HepG2 (cell line): ENCODE measurements around the gene EWSR1. TPM values are rescaled to one million over a fixed set of nuclear protein-coding genes. Genes with fewer than 3 reads are reported as not detected.

Source experiments
- ATAC-seq: fragments of 200-7000 bp; cut with Tn5 transposase; 3 replicates; pipeline ENCODE4 v1.9.1; 2020; ENCODE audit warnings: mild to moderate bottlenecking, moderate library complexity
- BruUV-seq: library from RNA; stranded (reverse); fragments of 400-500 nt; replicated peaks from 2 replicates; lab custom pipeline; 2021; lab: Mats Ljungman, UMichigan
- CTCF ChIA-PET: fragments of 300-600 bp; formaldehyde crosslinking; extraction: SDS; loops from one replicate; lab custom pipeline; 2021; ENCODE audit warnings: low total read pairs, inconsistent platforms, low intra/inter-chr PET ratio; lab: Yijun Ruan, JAX
- POLR2A ChIA-PET: fragments of 350-600 bp; sonication (Branson Sonifier 250); formaldehyde crosslinking; loops from one replicate; lab custom pipeline; 2020; ENCODE audit warnings: antibody characterized with exemption, inconsistent platforms; lab: Yijun Ruan, JAX
- DNase-seq: peaks from one replicate; pipeline ENCODE4 v3.0.0-alpha.2; 2015; ENCODE audit warnings: low spot score
- FAIRE-seq: peaks from 3 replicates; lab custom pipeline; 2011; peaks lifted over from hg19 to GRCh38; lab: Jason Lieb, UNC
- H2AFZ ChIP-seq: one replicate; pipeline ENCODE4 v1.6.1; 2011; ENCODE audit warnings: low read length, inconsistent platforms
- H3K27ac ChIP-seq: fragments of 300-600 bp; 3 replicates; pipeline ENCODE4 v1.8.0; 2011; ENCODE audit warnings: mixed run types, mild to moderate bottlenecking, mixed read lengths, low read length, inconsistent platforms; ENCODE audit not compliant: insufficient read depth; ENCODE audit errors: extremely low read length
- H3K27me3 ChIP-seq, 2 experiments: fragments of 200-600 bp in 1 of 2; 2 replicates in 1 of 2; 3 replicates in 1 of 2; pipeline versions ENCODE4 v1.6.0 to v1.8.0; 2011; ENCODE audit warnings: low read length in 2 of 2, mild to moderate bottlenecking in 2 of 2, moderate library complexity in 2 of 2, inconsistent platforms in 1 of 2; ENCODE audit not compliant: insufficient read depth in 2 of 2, control insufficient read depth in 1 of 2
- H3K36me3 ChIP-seq, 2 experiments: fragments of 200-600 bp in 1 of 2; replicated peaks in 1 of 2; 2 replicates in 1 of 2; 3 replicates in 1 of 2; pipeline versions ENCODE4 v1.5.1 to v1.8.0; 2011; ENCODE audit warnings: low read length in 2 of 2, inconsistent platforms in 1 of 2; ENCODE audit not compliant: insufficient read depth in 2 of 2, control insufficient read depth in 1 of 2
- H3K4me1 ChIP-seq: 2 replicates; pipeline ENCODE4 v1.5.1; 2012; ENCODE audit warnings: low read length, inconsistent platforms; ENCODE audit not compliant: insufficient read depth
- H3K4me2 ChIP-seq: 2 replicates; pipeline ENCODE4 v1.6.0; 2011; ENCODE audit warnings: low read depth, low read length, inconsistent platforms
- H3K4me3 ChIP-seq, 3 experiments: fragments of 200-600 bp in 1 of 3; sonication (generic), shearing (Covaris generic) in 1 of 3; replicated peaks in 1 of 3; 2 replicates each; pipeline ENCODE4 v1.5.1; 2011 to 2016; ENCODE audit warnings: low read length in 3 of 3, inconsistent platforms in 2 of 3, low read depth in 2 of 3, mild to moderate bottlenecking in 2 of 3, control low read depth in 1 of 3, mixed read lengths in 1 of 3; ENCODE audit not compliant: insufficient read depth in 1 of 3
- H3K79me2 ChIP-seq: one replicate; pipeline ENCODE4 v1.6.1; 2011; ENCODE audit warnings: low read length, inconsistent platforms; ENCODE audit not compliant: insufficient read depth
- H3K9ac ChIP-seq: 2 replicates; pipeline ENCODE4 v1.6.0; 2011; ENCODE audit warnings: mild to moderate bottlenecking, low read depth, low read length, inconsistent platforms; ENCODE audit not compliant: insufficient read depth
- H3K9me3 ChIP-seq: 2 replicates; pipeline ENCODE4 v1.5.1; 2012; ENCODE audit warnings: mild to moderate bottlenecking, low read length
- H4K20me1 ChIP-seq: 2 replicates; pipeline ENCODE4 v1.6.0; 2011; ENCODE audit warnings: inconsistent platforms, mild to moderate bottlenecking, low read length, moderate library complexity; ENCODE audit not compliant: insufficient read depth
- FOSL1 ChIP-seq: sonication (generic); formaldehyde crosslinking; IDR thresholded peaks from 2 replicates; pipeline ENCODE4 v1.9.0; 2021; ENCODE audit warnings: missing genetic modification reagents, borderline replicate concordance
- IKZF1 ChIP-seq: fragments of 450-650 bp; IDR thresholded peaks from 2 replicates; pipeline ENCODE4 v1.7.1; 2016
- IRX3 ChIP-seq: sonication (generic); formaldehyde crosslinking; IDR thresholded peaks from 2 replicates; pipeline ENCODE4 v1.8.1; 2023; ENCODE audit warnings: mild to moderate bottlenecking, low read depth, missing genetic modification reagents, borderline replicate concordance
- KLF13 ChIP-seq: sonication (generic); formaldehyde crosslinking; IDR thresholded peaks from 2 replicates; pipeline ENCODE4 v1.4.0; 2020; ENCODE audit warnings: mild to moderate bottlenecking, missing genetic modification reagents
- MXI1 ChIP-seq: IDR thresholded peaks from 3 replicates; pipeline ENCODE4 v1.6.1; 2012; ENCODE audit warnings: low read depth, low read length, inconsistent platforms, borderline replicate concordance
- PCBP2 ChIP-seq: fragments of 200-400 bp; formaldehyde crosslinking; optimal IDR thresholded peaks from 2 replicates; pipeline ENCODE3; 2018; ENCODE audit warnings: low read length, low read depth; ENCODE audit not compliant: poor library complexity, severe bottlenecking
- RBAK ChIP-seq: sonication (generic); formaldehyde crosslinking; IDR thresholded peaks from 2 replicates; pipeline ENCODE4 v1.5.1; 2020; ENCODE audit warnings: mild to moderate bottlenecking, missing genetic modification reagents
- SIN3A ChIP-seq: IDR thresholded peaks from 2 replicates; pipeline ENCODE4 v1.6.1; 2011; ENCODE audit warnings: low read depth, mild to moderate bottlenecking, control low read depth, low read length, borderline replicate concordance
- SP2 ChIP-seq: sonication (generic); formaldehyde crosslinking; IDR thresholded peaks from 2 replicates; pipeline ENCODE4 v1.5.1; 2020; ENCODE audit warnings: mild to moderate bottlenecking, missing genetic modification reagents
- TEAD2 ChIP-seq: sonication (generic); formaldehyde crosslinking; IDR thresholded peaks from 2 replicates; pipeline ENCODE4 v1.9.0; 2021; ENCODE audit warnings: missing genetic modification reagents
- ZNF143 ChIP-seq: sonication (generic); formaldehyde crosslinking; IDR thresholded peaks from 2 replicates; pipeline ENCODE4 v1.4.0; 2020; ENCODE audit warnings: missing genetic modification reagents
- ZNF430 ChIP-seq: sonication (generic); formaldehyde crosslinking; IDR thresholded peaks from 2 replicates; pipeline ENCODE4 v1.9.0; 2021; ENCODE audit warnings: mild to moderate bottlenecking, missing genetic modification reagents
- ZNF543 ChIP-seq: sonication (generic); formaldehyde crosslinking; IDR thresholded peaks from 2 replicates; pipeline ENCODE4 v1.4.0; 2020; ENCODE audit warnings: mild to moderate bottlenecking, missing genetic modification reagents
- ZNF704 ChIP-seq: sonication (generic); formaldehyde crosslinking; IDR thresholded peaks from 2 replicates; pipeline ENCODE4 v1.8.1; 2023; ENCODE audit warnings: mild to moderate bottlenecking, inconsistent platforms, moderate library complexity, missing genetic modification reagents, borderline replicate concordance
- WGBS: methylation state at CpG from one replicate; pipeline ENCODE4 v1.1.6; 2017; ENCODE audit warnings: low lambda C conversion rate; 5-methylcytosine and 5-hydroxymethylcytosine counted together
- in situ Hi-C: cut with HindIII; loops from 2 replicates; pipeline ENCODE4 v1.10.0; 2017; ENCODE audit warnings: low pct_unique_long_range_greater_than_20kb; ENCODE audit not compliant: extremely low pct_ligation_motif_present
- intact Hi-C: fragments of 100-400 bp; cut with micrococcal nuclease; formaldehyde crosslinking; loops from one replicate; pipeline ENCODE4 v1.10.0; 2022; ENCODE audit not compliant: unreplicated experiment
- polyA plus RNA-seq, 8 experiments: library from polyadenylated mRNA; depleted of rRNA in 3 of 8; stranded (reverse) in 7 of 8; unstranded in 1 of 8; fragments of >200 nt; fragmentation: Illumina TruSeq in 4 of 8; extraction: Trizol in 4 of 8; gene quantifications; 2 replicates each; pipeline versions ENCODE4 v1.2.1 to v1.2.3, GENCODE V29; 2011 to 2016; ENCODE audit warnings: low read depth in 4 of 8, missing spikeins in 1 of 8, mixed read lengths in 1 of 8; ENCODE audit not compliant: insufficient read depth in 1 of 8
- total RNA-seq, 5 experiments: library from RNA; depleted of rRNA; stranded (reverse); fragments of >200 nt; fragmentation: Illumina TruSeq; extraction: Trizol; gene quantifications; 2 replicates each; pipeline ENCODE4 v1.2.3, GENCODE V29; 2016; ENCODE audit warnings: low read depth in 1 of 5

Gene EWSR1
- total and polyA plus RNA-seq, 2 of the 13 experiments (the other 11 are each of a cell fraction or from before 2014, with no cell fraction given): 211 to 326 TPM

- TF ChIP-seq ZNF704 (CRISPR knock-in tag) (no peak), MXI1 (no peak), ZNF143 (no peak), SP2 (CRISPR knock-in tag) (no peak), PCBP2 (no peak), FOSL1 (CRISPR knock-in tag) (no peak), ZNF543 (CRISPR knock-in tag) (no peak), TEAD2 (CRISPR knock-in tag) (no peak)
Observed at GRCh38 chr22:29343313-29343805, 75.3 kb downstream of the EWSR1 start (continued).

DNA sequence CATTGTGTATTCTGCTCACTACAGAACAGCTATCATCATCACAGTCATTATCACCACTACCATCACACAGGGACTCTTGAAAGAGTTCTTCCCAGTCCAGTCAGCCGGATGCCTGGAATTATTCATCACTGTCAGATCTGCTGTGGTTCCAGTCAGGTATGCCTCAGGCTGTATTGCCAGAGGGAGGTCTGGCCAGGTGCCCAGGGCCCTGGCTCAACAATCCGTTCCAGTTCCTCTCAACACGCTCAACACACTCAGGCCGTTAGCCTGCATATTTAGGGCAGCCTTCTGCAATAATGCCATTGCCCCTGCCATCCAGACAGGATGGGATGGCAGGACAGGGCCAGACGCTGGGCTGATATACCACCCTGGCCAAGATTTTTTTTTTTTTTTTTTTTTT is 76.1 kb downstream of the EWSR1 start:
- 82% methylated on average over 3 of the region's 5 CpGs for WGBS
- Histone ChIP-seq H4K20me1 (no peaks in the 10 kb centered on the region), H3K9ac (no peak overlapping the region), H2AFZ (no peak overlapping the region), H3K4me1 (peaks cover 32% of the 10 kb centered on the region), H3K9me3 (no peaks in the 10 kb centered on the region), H3K4me2 (no peak overlapping the region), H3K4me3 (no peak overlapping the region), H3K36me3 (peaks cover 15 to 47% of the 10 kb centered on the region in 2 experiments), H3K27ac (no peak overlapping the region), H3K79me2 (no peaks in the 10 kb centered on the region), H3K27me3 (no peaks in the 10 kb centered on the region)
- ChIA-PET POLR2A (no interaction called here), CTCF (no interaction called here)
- no peak for FAIRE-seq
- intact Hi-C loops: no loop called here
- no peak for TF ChIP-seq IRX3 (CRISPR knock-in tag)
- no peak for TF ChIP-seq RBAK (CRISPR knock-in tag)
- no peak for TF ChIP-seq IKZF1
- no peak for TF ChIP-seq KLF13
- TF ChIP-seq ZNF430: no peak
- no peak for TF ChIP-seq SIN3A
- BruUV-seq: no TSS peak
- DNase-seq: peak; percentile 12
- in situ Hi-C loops: no loop called here
- no peak for ATAC-seq
